H54 (cell line): ENCODE results near the gene CNN3.

Experiments
- DNase-seq: peaks from one replicate; pipeline ENCODE4 v3.0.0; 2011; ENCODE audit warnings: low spot score, mixed read lengths; ENCODE audit not compliant: insufficient read length
- FAIRE-seq: peaks from 3 replicates; lab custom pipeline; 2011; peaks lifted over from hg19 to GRCh38; lab: Jason Lieb, UNC
- POLR2A ChIP-seq: IDR thresholded peaks from 2 replicates; pipeline ENCODE4 v1.6.1; 2011; ENCODE audit warnings: low read depth, mild to moderate bottlenecking, low read length

CNN3 gene

GRCh38 chr1:94876362-94876761 lies 50.5 kb downstream of the CNN3 start:
- DNase-seq, result no peak
- no peak for TF ChIP-seq POLR2A
- FAIRE-seq, result no peak

DNA sequence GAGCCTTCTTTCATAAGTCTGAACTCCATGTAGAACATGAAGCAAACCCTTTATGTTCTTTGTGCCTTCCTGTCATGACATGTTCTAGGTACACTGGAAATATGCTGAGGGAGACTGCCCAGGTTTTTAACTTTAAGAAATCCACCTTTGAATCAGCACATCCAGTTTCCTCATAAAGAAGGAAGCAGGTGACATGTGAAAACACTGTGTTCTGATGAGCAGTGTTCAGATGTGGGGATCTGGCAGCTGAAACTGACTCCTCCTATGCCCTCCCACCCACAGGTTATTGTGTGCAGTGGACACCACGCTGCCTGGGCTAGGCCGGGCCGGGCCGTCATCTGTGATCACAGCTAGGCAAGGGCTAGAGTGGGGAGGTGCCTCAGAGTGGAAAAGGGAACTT lies 51.1 kb downstream of the CNN3 start:
- DNase-seq (no peak), FAIRE-seq (no peak)
- no peak for TF ChIP-seq POLR2A

- no peak for DNase-seq
Observed at GRCh38 chr1:94874423-94874822, 52.5 kb downstream of the CNN3 start.

GRCh38 chr1:94873520-94874351 lies 53.2 kb downstream of the CNN3 start:
- DNase-seq (no peak), FAIRE-seq (no peak)
- no peak for TF ChIP-seq POLR2A

More at GRCh38 chr1:94874423-94874822, 52.5 kb downstream of the CNN3 start:
- TF ChIP-seq POLR2A, result no peak
- no peak for FAIRE-seq

GRCh38 chr1:94872771-94873495 lies 54.0 kb downstream of the CNN3 start:
- FAIRE-seq (no peak), DNase-seq (no peak)
- no peak for TF ChIP-seq POLR2A

DNA sequence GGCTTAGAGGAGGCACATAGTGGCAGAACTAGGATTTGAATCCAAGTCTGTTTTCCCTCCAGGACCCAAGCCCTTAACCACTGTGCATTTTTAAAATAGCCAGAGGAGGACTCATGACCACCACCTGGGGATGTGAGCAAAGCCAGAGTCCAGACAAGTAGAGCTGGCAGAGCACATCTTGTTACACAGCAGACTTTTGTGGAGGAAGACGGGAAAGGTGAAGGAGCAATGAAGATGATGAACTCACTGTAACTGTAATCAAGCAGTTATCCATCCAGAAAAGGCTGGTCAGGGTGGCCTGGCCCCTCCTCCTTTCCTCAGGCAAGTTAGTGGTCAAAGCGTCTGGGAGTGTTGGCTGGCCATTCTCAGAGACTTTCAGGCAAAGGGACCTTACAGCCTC lies 55.9 kb downstream of the CNN3 start:
- no peak for TF ChIP-seq POLR2A

DNA sequence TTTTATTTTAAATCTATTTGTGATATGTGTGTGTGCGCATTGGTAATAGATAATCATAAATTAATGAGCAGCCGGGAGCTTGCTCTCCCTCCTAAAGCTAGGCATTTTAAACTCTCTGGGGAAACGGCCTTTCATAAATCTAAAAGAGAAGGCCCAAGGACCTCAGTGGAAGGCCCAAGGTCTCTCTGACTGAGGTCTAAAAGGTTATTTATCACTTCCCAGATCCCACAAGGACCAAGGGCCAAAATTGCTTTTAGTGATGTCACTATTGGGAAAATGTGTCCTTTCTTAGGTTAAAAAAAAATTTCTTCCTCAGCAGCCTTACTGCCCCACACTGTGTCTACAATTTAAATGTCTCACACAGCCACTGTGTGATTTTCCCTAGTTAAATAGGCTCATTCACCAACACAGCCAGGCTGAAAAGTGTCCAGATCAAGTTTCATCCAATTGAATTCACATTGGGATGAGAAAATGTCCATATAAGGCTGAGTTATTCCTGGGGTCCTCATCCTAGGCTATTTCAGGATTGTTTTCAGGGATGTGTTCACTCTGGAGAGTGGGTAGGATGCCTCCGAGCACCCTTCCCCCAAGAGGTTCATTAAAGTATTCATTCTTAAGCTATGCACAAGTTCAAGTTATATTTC lies 60.6 kb downstream of the CNN3 start:
- no peak for DNase-seq
- TF ChIP-seq POLR2A, result no peak
- no peak for FAIRE-seq

More for the DNA sequence above, 55.9 kb downstream of the CNN3 start:
- no peak for DNase-seq
- FAIRE-seq, result no peak

DNA sequence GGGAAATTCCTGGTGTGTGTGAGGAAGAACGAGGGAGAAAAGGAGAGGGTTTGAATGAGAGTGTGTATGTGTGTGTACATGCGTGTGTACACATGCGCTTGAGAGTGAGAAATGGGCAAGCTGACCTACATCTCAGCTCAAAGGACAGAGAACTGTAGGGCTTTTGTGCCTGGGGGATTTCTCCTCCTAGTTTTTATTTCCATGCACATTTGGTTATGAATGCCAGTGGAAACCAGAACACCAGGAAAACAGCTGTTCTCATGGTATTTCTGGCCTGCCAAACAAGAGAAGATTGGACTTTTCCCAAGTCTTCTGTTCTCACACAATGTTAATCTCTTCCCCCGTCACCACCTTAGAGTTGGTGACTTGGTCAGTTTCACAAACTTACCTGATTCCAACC lies 61.5 kb downstream of the CNN3 start:
- FAIRE-seq (no peak), DNase-seq (no peak)
- TF ChIP-seq POLR2A, result no peak

DNA sequence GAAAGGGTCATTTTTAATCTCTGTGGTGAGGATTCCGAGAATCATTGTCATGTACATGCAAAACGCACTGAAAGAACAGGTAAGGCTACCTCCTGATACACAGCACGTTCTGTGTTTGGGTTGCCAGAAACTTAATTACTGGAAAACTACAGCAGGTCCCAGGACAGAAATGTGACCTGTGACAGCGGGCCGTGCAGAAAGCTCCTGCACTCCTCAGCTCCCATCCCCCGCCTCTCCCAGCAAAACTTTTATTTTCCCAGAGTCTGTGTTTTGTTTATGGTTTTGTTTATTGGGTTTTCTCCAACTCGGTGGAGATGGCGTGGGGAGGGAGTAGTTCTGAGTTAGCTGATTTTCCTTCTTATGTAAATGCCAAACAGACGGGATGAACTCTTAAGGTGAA lies 62.1 kb downstream of the CNN3 start:
- no peak for DNase-seq
- no peak for TF ChIP-seq POLR2A
- FAIRE-seq, result no peak

GRCh38 chr1:94863919-94864318 lies 63.0 kb downstream of the CNN3 start:
- TF ChIP-seq POLR2A, result no peak
- DNase-seq (peak; percentile 51), FAIRE-seq (peak; percentile 84)

DNA sequence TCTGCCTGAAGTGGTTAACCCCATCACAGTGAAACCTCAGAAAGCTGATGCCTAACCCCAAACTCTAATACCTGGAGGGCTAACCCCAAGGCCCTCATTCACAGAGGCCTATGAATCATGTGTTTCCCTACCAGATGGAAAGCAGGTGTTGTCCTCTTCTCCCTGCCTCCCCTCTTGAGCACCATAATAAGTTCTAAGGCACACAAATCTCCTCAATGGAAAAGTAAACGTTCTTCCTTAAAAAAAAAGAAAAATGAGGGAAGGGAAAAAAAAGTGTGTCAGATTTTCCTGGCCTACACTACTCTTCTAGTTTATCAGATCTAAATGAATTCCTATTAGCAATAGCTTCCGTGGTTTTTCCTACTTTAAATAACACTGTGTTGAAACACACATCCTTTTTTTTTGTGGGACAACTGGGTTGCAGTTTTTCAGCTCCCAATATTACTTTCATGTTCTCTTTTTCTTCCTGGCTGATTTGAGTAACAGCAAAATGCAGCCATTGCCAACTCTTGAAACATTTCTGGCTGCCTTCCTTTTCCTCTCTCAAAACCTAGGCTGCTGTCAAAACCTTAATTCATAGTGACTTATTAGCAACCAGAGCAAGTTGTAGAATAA lies 63.5 kb downstream of the CNN3 start:
- FAIRE-seq (no peak), DNase-seq (no peak)
- TF ChIP-seq POLR2A, result no peak

DNA sequence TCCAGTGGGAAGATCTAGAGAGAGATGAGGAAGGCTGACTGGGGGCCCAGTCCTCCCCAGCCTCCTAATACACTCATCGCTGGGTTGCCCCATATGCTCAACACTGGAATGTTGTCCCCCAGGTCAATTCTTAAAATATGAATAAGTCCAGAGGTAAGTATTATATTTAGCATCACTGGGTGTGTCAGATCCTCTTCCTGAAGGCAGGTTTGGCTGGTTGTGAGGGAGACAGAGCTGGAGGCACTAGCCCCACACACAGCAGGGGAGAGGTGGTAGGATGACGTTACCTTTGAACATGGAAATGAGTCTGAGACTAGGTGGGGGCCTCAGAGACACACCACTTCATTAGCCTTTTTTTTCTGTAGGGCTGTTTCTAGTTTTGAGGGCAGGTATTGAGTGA lies 64.2 kb downstream of the CNN3 start:
- FAIRE-seq, result no peak
- TF ChIP-seq POLR2A, result no peak
- no peak for DNase-seq

GRCh38 chr1:94859174-94859573 lies 67.7 kb downstream of the CNN3 start:
- FAIRE-seq (no peak), DNase-seq (no peak)
- TF ChIP-seq POLR2A, result no peak

- FAIRE-seq (peak; percentile 27), DNase-seq (peak; percentile 22)
- no peak for TF ChIP-seq POLR2A
Observed at GRCh38 chr1:94858276-94858675, 68.6 kb downstream of the CNN3 start.

DNA sequence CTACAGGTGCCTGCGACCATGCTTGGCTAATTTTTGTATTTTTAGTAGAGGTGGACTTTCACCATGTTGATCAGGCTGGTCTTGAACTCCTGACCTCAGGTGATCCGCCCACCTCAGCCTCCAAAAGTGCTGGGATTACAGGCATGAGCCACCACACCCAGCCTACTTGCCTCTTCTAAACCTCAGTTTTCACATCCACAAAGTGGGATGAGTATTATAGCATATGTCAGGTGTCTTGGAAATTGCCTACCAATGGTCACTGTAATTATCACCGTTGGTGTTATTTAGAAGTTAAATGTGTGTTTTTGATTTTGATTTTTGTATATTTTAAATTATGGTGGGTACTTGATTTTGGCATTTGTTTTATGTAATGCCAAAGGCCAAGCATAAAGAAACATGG lies 70.0 kb downstream of the CNN3 start:
- FAIRE-seq, result no peak
- TF ChIP-seq POLR2A, result no peak

More for the DNA sequence above, 70.0 kb downstream of the CNN3 start:
- no peak for DNase-seq
